ENCODE measurements around the gene EID2.

Gene EID2

DNA sequence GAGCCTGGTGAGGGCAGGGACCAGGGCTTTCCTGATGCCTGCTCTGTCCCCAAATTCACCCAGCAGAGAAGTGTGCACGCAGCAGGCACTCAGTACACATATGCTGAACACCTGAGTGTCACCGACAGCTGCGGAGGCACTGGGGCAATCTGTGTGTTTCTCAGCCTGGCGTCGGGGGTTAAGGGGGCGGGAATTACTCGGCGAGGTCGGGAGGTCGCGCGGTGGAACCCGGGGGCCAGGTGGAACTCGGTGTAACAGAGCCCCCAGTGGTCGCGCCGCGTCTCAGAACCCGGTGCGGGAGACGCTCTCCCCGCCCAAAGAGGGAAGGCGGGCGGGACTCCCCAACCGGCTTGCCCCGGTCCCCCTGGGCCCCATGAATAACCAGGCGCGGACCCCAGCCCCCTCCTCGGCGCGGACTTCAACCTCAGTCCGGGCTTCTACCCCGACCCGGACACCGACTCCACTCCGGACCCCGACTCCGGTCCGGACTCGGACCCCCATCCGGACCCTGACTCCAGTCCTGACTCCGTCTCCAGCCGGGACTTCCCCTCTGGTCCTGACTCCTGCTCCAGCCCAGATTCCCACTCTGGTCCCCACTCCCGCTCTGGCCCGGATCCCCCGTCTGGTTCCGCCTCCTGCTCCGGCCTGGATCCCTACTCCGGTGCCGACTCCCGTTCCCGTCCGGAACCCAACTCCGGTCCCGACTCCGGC, 25.0 kb downstream of the EID2 start, which contains the start of gene SELENOV:
TSS of gene SELENOV (plus strand) at position 300 of the 711 bp plus-strand sequence. CDS start at position 374, 74 bp downstream.
- Histone ChIP-seq H3K9ac (ENCODE audit: low read length) (no peak within 1 kb of the TSS), H3K4me1 (ENCODE audit: control insufficient read depth, insufficient read depth, low read length) (no peaks in the 10 kb centered on the region), H3K27me3 (replicated peaks; ENCODE audit: control insufficient read depth, insufficient read depth, low read length) (peaks cover 47% of the 10 kb centered on the region), H3K36me3 (ENCODE audit: control insufficient read depth, insufficient read depth, low read length, severe bottlenecking) (no peaks in the 10 kb centered on the region), H3K9me3 (ENCODE audit: control insufficient read depth, low read length) (peaks cover 3% of the 10 kb centered on the region), H3K4me3 (ENCODE audit: low read length) (peak within 1 kb of the TSS; percentile 54)
- no peak for DNase-seq (ENCODE audit: low read depth)

DNA sequence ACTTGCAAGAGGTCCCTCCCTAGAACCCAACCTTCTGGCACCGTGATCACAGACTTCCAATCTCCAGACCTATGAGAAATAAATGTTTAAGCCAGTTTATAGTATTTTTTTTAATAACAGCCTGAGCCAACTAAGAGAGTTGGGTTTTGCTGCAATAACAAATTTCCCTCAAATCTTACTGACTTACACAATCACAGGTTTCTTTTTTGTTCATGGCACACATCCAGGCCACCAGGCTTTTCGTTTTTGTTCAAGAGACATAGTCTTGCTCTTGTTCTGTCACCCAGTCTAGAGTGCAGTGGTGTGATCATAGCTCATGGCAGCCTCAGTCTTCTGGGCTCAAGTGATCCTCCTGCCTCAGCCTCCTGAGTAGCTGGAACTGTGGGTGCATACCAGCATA, 27.0 kb downstream of the EID2 start:
- no peaks in the 10 kb centered on the region for H3K4me1 ChIP-seq (ENCODE audit: control insufficient read depth, insufficient read depth, low read length)
- H3K27me3 ChIP-seq (replicated peaks; ENCODE audit: control insufficient read depth, insufficient read depth, low read length) = peaks cover 54% of the 10 kb centered on the region
- DNase-seq (ENCODE audit: low read depth) = no peak
- H3K9ac ChIP-seq (ENCODE audit: low read length) = no peak overlapping the region
- no peaks in the 10 kb centered on the region for H3K36me3 ChIP-seq (ENCODE audit: control insufficient read depth, insufficient read depth, low read length, severe bottlenecking)
- peaks cover 3% of the 10 kb centered on the region for H3K9me3 ChIP-seq (ENCODE audit: control insufficient read depth, low read length)
- H3K4me3 ChIP-seq (ENCODE audit: low read length) = no peak overlapping the region

DNA sequence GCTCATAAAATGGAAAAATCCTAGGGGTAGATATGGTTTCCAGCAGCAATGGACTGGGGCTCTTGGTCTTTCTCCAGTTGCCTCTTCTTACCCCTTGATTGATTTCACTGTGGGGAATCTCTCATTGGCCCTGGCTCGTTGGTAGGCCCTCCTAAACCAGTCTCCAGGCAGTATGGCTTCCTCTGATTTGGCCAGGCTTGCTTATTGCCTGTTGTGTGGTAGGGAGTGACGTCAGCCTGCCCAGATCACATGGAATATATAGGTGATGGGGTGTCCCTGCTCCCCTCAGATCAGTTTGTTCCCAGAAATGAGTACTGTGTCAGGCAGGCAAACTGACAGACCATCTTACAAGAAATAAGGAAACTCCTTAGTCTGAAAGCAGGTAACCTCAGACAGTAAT, 30.7 kb downstream of the EID2 start:
- Histone ChIP-seq H3K9ac (ENCODE audit: low read length) (no peak overlapping the region), H3K4me3 (ENCODE audit: low read length) (no peak overlapping the region), H3K4me1 (ENCODE audit: control insufficient read depth, insufficient read depth, low read length) (no peaks in the 10 kb centered on the region), H3K27me3 (replicated peaks; ENCODE audit: control insufficient read depth, insufficient read depth, low read length) (peaks cover 51% of the 10 kb centered on the region), H3K36me3 (ENCODE audit: control insufficient read depth, insufficient read depth, low read length, severe bottlenecking) (no peaks in the 10 kb centered on the region), H3K9me3 (ENCODE audit: control insufficient read depth, low read length) (peaks cover 3% of the 10 kb centered on the region)
- no peak for DNase-seq (ENCODE audit: low read depth)

DNA sequence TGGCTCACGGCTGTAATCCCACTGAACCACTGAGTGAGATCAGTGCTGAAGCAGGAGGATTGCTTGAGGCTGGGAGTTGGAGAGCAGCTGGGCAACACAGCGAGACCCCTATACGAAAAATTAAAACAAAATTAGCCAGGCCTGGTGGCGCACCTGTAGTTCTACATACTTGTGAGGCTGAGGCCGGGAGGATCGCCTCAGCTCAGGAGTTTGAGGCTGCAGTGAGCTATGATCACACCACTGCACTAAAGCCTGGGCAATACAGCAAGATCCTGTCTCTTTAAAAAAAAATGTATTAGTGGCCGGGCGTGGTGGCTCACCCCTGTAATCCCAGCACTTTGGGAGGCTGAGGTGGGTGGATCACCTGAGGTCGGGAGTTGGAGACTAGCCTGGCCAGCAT, 31.3 kb downstream of the EID2 start:
- Histone ChIP-seq H3K4me1 (ENCODE audit: control insufficient read depth, insufficient read depth, low read length) (no peaks in the 10 kb centered on the region), H3K36me3 (ENCODE audit: control insufficient read depth, insufficient read depth, low read length, severe bottlenecking) (no peaks in the 10 kb centered on the region), H3K9ac (ENCODE audit: low read length) (no peak overlapping the region), H3K4me3 (ENCODE audit: low read length) (no peak overlapping the region), H3K27me3 (replicated peaks; ENCODE audit: control insufficient read depth, insufficient read depth, low read length) (peaks cover 51% of the 10 kb centered on the region), H3K9me3 (ENCODE audit: control insufficient read depth, low read length) (peaks cover 3% of the 10 kb centered on the region)
- no peak for DNase-seq (ENCODE audit: low read depth)

DNA sequence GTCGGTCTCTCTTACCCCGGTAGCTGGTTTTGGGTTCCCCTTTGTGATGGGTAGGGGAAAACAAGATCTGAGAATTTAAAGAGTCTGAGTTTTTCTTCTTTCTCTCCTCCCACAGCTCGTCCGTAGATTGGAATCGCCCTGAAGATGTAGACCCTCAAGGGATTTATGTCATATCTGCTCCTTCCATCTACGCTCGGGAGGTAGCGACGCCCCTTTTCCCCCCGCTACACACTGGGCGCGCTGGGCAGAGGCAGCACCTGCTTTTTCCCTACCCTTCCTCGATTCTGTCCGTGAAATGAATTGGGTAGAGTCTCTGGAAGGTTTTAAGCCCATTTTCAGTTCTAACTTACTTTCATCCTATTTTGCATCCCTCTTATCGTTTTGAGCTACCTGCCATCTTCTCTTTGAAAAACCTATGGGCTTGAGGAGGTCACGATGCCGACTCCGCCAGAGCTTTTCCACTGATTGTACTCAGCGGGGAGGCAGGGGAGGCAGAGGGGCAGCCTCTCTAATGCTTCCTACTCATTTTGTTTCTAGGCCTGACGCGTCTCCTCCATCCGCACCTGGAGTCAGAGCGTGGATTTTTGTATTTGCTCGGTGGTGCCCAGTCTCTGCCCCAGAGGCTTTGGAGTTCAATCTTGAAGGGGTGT, 32.1 kb downstream of the EID2 start:
- peaks cover 1% of the 10 kb centered on the region for H3K9me3 ChIP-seq (ENCODE audit: control insufficient read depth, low read length)
- H3K4me1 ChIP-seq (ENCODE audit: control insufficient read depth, insufficient read depth, low read length) = no peaks in the 10 kb centered on the region
- H3K27me3 ChIP-seq (replicated peaks; ENCODE audit: control insufficient read depth, insufficient read depth, low read length) = peaks cover 51% of the 10 kb centered on the region
- no peak overlapping the region for H3K9ac ChIP-seq (ENCODE audit: low read length)
- H3K36me3 ChIP-seq (ENCODE audit: control insufficient read depth, insufficient read depth, low read length, severe bottlenecking) = no peaks in the 10 kb centered on the region
- no peak for DNase-seq (ENCODE audit: low read depth)
- H3K4me3 ChIP-seq (ENCODE audit: low read length) = peak overlapping the region; percentile 76

DNA sequence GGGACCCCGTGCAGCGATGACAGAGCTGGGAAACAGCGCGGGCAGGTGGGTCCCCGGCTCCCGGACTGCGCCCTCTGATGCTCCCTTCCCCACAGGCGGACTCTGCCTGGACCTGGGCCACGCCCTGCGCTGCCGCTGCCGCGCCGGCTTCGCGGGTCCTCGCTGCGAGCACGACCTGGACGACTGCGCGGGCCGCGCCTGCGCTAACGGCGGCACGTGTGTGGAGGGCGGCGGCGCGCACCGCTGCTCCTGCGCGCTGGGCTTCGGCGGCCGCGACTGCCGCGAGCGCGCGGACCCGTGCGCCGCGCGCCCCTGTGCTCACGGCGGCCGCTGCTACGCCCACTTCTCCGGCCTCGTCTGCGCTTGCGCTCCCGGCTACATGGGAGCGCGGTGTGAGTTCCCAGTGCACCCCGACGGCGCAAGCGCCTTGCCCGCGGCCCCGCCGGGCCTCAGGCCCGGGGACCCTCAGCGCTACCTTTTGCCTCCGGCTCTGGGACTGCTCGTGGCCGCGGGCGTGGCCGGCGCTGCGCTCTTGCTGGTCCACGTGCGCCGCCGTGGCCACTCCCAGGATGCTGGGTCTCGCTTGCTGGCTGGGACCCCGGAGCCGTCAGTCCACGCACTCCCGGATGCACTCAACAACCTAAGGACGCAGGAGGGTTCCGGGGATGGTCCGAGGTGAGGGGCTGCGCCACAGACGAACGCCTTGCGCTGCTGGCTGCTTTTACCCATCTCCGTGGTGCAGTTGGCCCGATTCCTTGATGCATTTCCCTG, 32.8 kb downstream of the EID2 start:
- H3K4me1 ChIP-seq (ENCODE audit: control insufficient read depth, insufficient read depth, low read length) = no peaks in the 10 kb centered on the region
- H3K4me3 ChIP-seq (ENCODE audit: low read length) = peak overlapping the region; percentile 76
- H3K9ac ChIP-seq (ENCODE audit: low read length) = no peak overlapping the region
- no peaks in the 10 kb centered on the region for H3K36me3 ChIP-seq (ENCODE audit: control insufficient read depth, insufficient read depth, low read length, severe bottlenecking)
- peak; percentile 70 for DNase-seq (ENCODE audit: low read depth)
- H3K9me3 ChIP-seq (ENCODE audit: control insufficient read depth, low read length) = no peaks in the 10 kb centered on the region
- peaks cover 46% of the 10 kb centered on the region for H3K27me3 ChIP-seq (replicated peaks; ENCODE audit: control insufficient read depth, insufficient read depth, low read length)

DNA sequence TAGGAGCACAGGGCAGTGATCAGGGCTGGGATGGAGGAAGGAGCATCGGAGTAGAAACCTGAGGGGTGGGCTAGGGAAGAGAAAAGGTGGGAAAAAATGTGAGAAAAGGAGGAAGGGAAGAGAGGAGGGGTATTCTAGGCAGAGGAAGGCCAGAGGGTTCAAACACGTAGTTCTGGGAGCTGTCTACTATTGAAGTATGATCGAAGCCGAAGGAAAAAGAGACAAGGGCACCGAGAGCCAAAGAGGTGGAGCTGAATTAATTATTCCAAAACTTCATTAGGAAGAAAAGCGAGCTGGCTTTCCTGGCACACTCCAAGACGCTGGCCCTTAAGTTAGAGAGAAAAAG, 33.4 kb downstream of the EID2 start:
- Histone ChIP-seq H3K27me3 (replicated peaks; ENCODE audit: control insufficient read depth, insufficient read depth, low read length) (peaks cover 44% of the 10 kb centered on the region), H3K4me3 (ENCODE audit: low read length) (peak overlapping the region; percentile 76), H3K36me3 (ENCODE audit: control insufficient read depth, insufficient read depth, low read length, severe bottlenecking) (no peaks in the 10 kb centered on the region), H3K9me3 (ENCODE audit: control insufficient read depth, low read length) (no peaks in the 10 kb centered on the region), H3K4me1 (ENCODE audit: control insufficient read depth, insufficient read depth, low read length) (no peaks in the 10 kb centered on the region), H3K9ac (ENCODE audit: low read length) (no peak overlapping the region)
- DNase-seq (ENCODE audit: low read depth) = no peak

DNA sequence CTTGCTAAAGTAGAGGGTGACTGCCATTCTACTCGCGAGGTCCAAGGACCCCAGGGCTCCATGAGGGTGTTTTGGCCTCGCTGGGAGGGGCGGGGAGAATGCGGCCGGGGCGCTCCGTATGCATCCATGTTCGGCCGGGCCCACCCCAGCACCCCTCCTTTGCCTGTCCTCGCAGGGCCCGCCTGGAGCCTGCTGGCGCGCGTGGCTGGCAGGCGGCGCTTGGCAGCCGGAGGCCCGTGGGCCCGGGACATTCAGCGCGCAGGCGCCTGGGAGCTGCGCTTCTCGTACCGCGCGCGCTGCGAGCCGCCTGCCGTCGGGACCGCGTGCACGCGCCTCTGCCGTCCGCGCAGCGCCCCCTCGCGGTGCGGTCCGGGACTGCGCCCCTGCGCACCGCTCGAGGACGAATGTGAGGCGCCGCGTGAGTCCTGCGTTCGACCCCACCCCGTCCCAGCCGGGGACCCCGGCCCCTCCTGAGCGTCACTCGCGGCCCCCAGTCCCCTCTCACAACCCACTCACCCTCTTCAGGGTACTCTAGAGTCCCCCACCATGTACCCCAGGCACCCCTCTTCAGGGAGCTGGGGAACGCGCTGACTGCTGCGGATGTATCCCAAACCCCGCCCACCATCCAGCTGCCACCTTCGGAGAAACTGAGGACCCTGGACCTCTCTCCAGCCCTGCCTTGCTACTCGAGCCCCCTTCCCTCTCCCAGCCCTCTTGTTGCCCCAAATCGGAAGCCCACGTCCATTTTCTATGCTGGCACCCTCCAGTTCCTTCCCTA, 37.1 kb downstream of the EID2 start:
- H3K4me1 ChIP-seq (ENCODE audit: control insufficient read depth, insufficient read depth, low read length) = peaks cover 7% of the 10 kb centered on the region
- DNase-seq (ENCODE audit: low read depth) = peak; percentile 79
- no peaks in the 10 kb centered on the region for H3K36me3 ChIP-seq (ENCODE audit: control insufficient read depth, insufficient read depth, low read length, severe bottlenecking)
- H3K4me3 ChIP-seq (ENCODE audit: low read length) = no peak overlapping the region
- no peaks in the 10 kb centered on the region for H3K9me3 ChIP-seq (ENCODE audit: control insufficient read depth, low read length)
- peaks cover 59% of the 10 kb centered on the region for H3K27me3 ChIP-seq (replicated peaks; ENCODE audit: control insufficient read depth, insufficient read depth, low read length)
- no peak overlapping the region for H3K9ac ChIP-seq (ENCODE audit: low read length)

DNA sequence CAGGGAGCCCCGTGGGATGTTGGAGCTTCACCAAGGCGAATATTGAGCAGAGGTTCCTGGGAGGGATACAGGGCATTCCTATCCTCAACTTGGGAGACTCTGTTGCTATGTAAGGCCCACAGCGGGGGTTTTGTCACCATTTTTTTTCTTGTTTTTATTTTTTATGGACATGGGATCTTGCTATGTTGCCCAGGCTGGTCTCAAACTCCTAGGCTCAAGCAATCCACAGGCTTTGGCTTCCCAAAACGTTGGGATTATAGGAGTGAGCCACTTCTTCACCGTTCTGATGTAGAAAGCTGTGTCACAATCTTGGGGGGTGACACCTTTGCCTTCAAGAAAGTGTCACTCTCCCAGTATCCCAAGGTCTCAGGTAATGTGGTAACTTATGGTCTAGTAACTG, 38.6 kb downstream of the EID2 start:
- DNase-seq (ENCODE audit: low read depth) = no peak
- no peaks in the 10 kb centered on the region for H3K36me3 ChIP-seq (ENCODE audit: control insufficient read depth, insufficient read depth, low read length, severe bottlenecking)
- H3K4me1 ChIP-seq (ENCODE audit: control insufficient read depth, insufficient read depth, low read length) = peaks cover 7% of the 10 kb centered on the region
- no peak overlapping the region for H3K9ac ChIP-seq (ENCODE audit: low read length)
- no peak overlapping the region for H3K4me3 ChIP-seq (ENCODE audit: low read length)
- H3K27me3 ChIP-seq (replicated peaks; ENCODE audit: control insufficient read depth, insufficient read depth, low read length) = peaks cover 65% of the 10 kb centered on the region
- H3K9me3 ChIP-seq (ENCODE audit: control insufficient read depth, low read length) = no peaks in the 10 kb centered on the region

DNA sequence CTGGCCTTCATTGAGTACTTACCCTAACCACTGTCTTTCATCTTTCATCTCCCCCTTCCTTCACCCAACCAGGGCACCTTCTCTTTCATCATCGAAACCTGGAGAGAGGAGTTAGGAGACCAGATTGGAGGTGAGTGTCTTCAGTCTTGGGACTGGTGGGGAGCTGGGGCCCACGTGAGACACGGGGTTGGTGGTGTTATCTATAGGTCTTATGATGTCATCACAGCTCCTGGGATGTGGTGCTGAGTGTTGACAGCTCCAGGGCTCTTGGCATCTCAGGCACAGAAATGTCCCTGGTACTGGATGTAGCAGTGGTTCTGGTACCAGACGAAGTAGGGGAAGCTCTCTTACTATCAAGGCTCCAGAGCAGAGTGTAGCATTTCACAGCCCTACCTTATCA, 39.4 kb downstream of the EID2 start:
- no peak overlapping the region for H3K9ac ChIP-seq (ENCODE audit: low read length)
- no peaks in the 10 kb centered on the region for H3K9me3 ChIP-seq (ENCODE audit: control insufficient read depth, low read length)
- no peak overlapping the region for H3K4me3 ChIP-seq (ENCODE audit: low read length)
- H3K4me1 ChIP-seq (ENCODE audit: control insufficient read depth, insufficient read depth, low read length) = peaks cover 7% of the 10 kb centered on the region
- no peaks in the 10 kb centered on the region for H3K36me3 ChIP-seq (ENCODE audit: control insufficient read depth, insufficient read depth, low read length, severe bottlenecking)
- peaks cover 60% of the 10 kb centered on the region for H3K27me3 ChIP-seq (replicated peaks; ENCODE audit: control insufficient read depth, insufficient read depth, low read length)
- no peak for DNase-seq (ENCODE audit: low read depth)

DNA sequence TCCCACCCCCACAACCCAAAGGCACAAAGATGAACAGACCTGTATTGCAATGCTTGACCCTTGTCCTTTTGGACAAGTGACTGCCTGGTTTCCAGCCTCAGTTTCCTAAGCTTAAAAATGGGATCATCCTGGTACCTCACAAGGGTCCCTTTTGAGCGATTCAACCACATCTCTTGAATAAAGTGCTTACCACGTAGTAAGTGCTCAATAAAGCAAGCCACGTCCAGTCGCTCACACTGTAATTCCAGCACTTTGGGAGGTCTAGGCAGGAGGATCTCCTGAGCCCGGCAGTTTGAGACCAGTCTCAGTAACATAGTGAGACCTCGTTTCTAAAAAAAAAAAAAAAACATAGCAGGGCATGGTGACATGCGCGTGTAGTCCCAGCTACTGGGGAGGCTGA, 40.0 kb downstream of the EID2 start:
- DNase-seq (ENCODE audit: low read depth) = no peak
- no peaks in the 10 kb centered on the region for H3K36me3 ChIP-seq (ENCODE audit: control insufficient read depth, insufficient read depth, low read length, severe bottlenecking)
- H3K27me3 ChIP-seq (replicated peaks; ENCODE audit: control insufficient read depth, insufficient read depth, low read length) = peaks cover 54% of the 10 kb centered on the region
- H3K9ac ChIP-seq (ENCODE audit: low read length) = no peak overlapping the region
- peaks cover 7% of the 10 kb centered on the region for H3K4me1 ChIP-seq (ENCODE audit: control insufficient read depth, insufficient read depth, low read length)
- H3K4me3 ChIP-seq (ENCODE audit: low read length) = no peak overlapping the region
- no peaks in the 10 kb centered on the region for H3K9me3 ChIP-seq (ENCODE audit: control insufficient read depth, low read length)
